Chondrocyte (in vitro differentiated cells): ENCODE measurements around the gene USP4. TPM values are rescaled to one million over a fixed set of nuclear protein-coding genes. Genes with fewer than 3 reads are reported as not detected.
"Not testable (repeated sequence)": the region's sequence is repeated elsewhere in the genome, so short reads cannot be mapped to it uniquely, and the experiment has no call there.

Experiments used
- DNase-seq: peaks from one replicate; pipeline ENCODE4 v3.0.0; 2021; ENCODE audit warnings: mixed read lengths, low spot score
- H3K27ac Mint-ChIP-seq: one replicate; pipeline ENCODE4 v1.8.0; 2021; ENCODE audit warnings: mild to moderate bottlenecking, moderate library complexity, mixed read lengths; ENCODE audit not compliant: unreplicated experiment
- H3K27me3 Mint-ChIP-seq: 2 replicates; pipeline ENCODE4 v1.8.0; 2021; ENCODE audit warnings: low read depth, mixed read lengths
- H3K36me3 Mint-ChIP-seq: 2 replicates; pipeline ENCODE4 v1.8.0; 2021; ENCODE audit warnings: low read depth, mixed read lengths
- H3K4me1 Mint-ChIP-seq: 2 replicates; pipeline ENCODE4 v1.8.0; 2021; ENCODE audit warnings: low read depth, mild to moderate bottlenecking, mixed read lengths
- H3K4me3 Mint-ChIP-seq: one replicate; pipeline ENCODE4 v1.8.0; 2021; ENCODE audit warnings: mild to moderate bottlenecking, moderate library complexity, mixed read lengths; ENCODE audit not compliant: unreplicated experiment
- H3K9me3 Mint-ChIP-seq: 2 replicates; pipeline ENCODE4 v1.8.0; 2021; ENCODE audit warnings: low read depth, mixed read lengths
- CTCF ChIP-seq: fragments of 200-600 bp; sonication (generic); IDR thresholded peaks from 2 replicates; pipeline ENCODE4 v1.5.0; 2021; ENCODE audit warnings: antibody characterized with exemption, mild to moderate bottlenecking, moderate library complexity
- total RNA-seq: library from RNA; stranded (reverse); gene quantifications from 3 replicates; pipeline ENCODE4 v1.2.1, GENCODE V29; 2021

USP4 gene
- total RNA-seq, 1 donor from 2014 or later = 31.9 TPM

- H3K9me3 Mint-ChIP-seq = no peaks in the 10 kb centered on the region
- no peak overlapping the region for H3K4me3 Mint-ChIP-seq
- peaks cover 21% of the 10 kb centered on the region for H3K36me3 Mint-ChIP-seq
- no peak for DNase-seq
- H3K27me3 Mint-ChIP-seq = no peaks in the 10 kb centered on the region
- peak overlapping the region; percentile 22 for H3K27ac Mint-ChIP-seq
- TF ChIP-seq CTCF = no peak
- peaks cover 5% of the 10 kb centered on the region for H3K4me1 Mint-ChIP-seq
These were observed 6.8 kb downstream of the USP4 start for GRCh38 chr3:49333091-49333490.

- Mint-ChIP-seq H3K36me3 (peaks cover 34% of the 10 kb centered on the region), H3K4me1 (peaks cover 3% of the 10 kb centered on the region), H3K27ac (no peak overlapping the region), H3K9me3 (no peaks in the 10 kb centered on the region), H3K4me3 (no peak overlapping the region), H3K27me3 (no peaks in the 10 kb centered on the region)
- no peak for DNase-seq
- no peak for TF ChIP-seq CTCF
These were observed 10.7 kb downstream of the USP4 start for GRCh38 chr3:49329186-49329585.

DNA sequence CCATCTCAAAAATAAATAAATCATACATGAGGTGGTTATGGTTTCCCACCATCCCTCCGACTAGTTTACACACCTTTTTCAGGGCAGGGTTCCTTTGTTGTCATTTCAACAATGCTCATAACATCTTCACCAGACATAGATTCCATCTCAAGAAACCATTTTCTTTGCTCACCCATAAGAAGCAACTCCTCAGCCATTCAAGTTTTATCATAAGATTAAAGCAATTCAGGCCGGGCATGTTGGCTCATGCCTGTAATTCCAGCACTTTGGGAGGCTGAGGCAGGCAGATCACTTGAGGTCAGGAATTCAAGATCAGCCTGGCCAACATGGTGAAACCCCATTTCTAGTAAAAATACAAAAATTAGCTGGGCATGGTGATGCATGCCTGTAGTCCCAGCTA, 11.5 kb downstream of the USP4 start:
- not testable (repeated sequence) for H3K27me3 Mint-ChIP-seq, DNase-seq, H3K4me1 Mint-ChIP-seq, H3K4me3 Mint-ChIP-seq, H3K27ac Mint-ChIP-seq, H3K9me3 Mint-ChIP-seq
- H3K36me3 Mint-ChIP-seq = peaks cover 33% of the 10 kb centered on the region

DNA sequence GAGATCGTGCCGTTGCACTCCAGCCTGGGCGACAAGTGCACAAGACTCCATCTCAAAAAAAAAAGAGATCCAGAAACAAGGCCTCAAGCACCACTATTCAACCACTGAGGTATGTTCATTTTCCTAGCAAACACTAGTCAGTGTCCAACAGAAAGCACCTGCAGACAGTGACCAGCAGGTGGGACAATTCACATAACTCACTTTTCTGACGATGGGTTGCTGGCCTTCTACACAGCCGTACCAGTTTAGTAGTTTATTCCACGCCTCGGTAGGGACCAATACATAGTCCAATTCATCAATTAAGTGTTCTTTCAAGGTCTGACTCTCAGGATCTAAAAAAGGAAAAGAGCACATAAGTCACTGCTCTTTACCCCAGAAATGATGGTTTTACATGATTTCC, 12.4 kb downstream of the USP4 start:
- Mint-ChIP-seq H3K4me1 (peaks cover 3% of the 10 kb centered on the region), H3K4me3 (no peak overlapping the region), H3K36me3 (peaks cover 32% of the 10 kb centered on the region), H3K27me3 (no peaks in the 10 kb centered on the region), H3K9me3 (no peaks in the 10 kb centered on the region), H3K27ac (no peak overlapping the region)
- no peak for DNase-seq
- peak; percentile 61 for TF ChIP-seq CTCF

DNA sequence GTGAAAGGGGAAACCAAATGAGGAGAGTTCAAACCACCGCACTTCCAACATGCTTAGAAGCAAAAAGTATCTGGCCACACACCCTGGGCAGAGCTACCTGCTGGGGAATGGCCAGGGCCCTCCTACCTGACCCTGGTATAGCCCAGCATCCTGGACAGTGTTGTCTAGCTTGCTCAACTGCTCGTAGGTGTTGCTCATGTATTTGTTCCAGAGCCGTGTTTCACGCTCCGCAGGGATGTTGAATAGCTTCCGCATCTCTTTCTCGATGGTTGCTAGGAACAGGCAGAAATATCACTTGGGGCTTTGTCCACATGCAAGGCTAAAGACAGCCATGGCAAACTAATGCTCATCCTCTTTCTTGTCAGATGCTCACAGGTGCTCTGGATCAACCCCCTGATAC, 15.1 kb downstream of the USP4 start:
- no peak overlapping the region for H3K4me3 Mint-ChIP-seq
- no peaks in the 10 kb centered on the region for H3K27me3 Mint-ChIP-seq
- peaks cover 40% of the 10 kb centered on the region for H3K36me3 Mint-ChIP-seq
- no peak for TF ChIP-seq CTCF
- no peak overlapping the region for H3K27ac Mint-ChIP-seq
- H3K4me1 Mint-ChIP-seq = peaks cover 6% of the 10 kb centered on the region
- H3K9me3 Mint-ChIP-seq = no peaks in the 10 kb centered on the region
- DNase-seq = no peak

- Mint-ChIP-seq H3K27ac (no peak overlapping the region), H3K4me1 (peaks cover 20% of the 10 kb centered on the region), H3K36me3 (peaks cover 25% of the 10 kb centered on the region), H3K4me3 (no peak overlapping the region), H3K27me3 (no peaks in the 10 kb centered on the region), H3K9me3 (no peaks in the 10 kb centered on the region)
- no peak for TF ChIP-seq CTCF
- DNase-seq = no peak
These were observed 23.0 kb downstream of the USP4 start for GRCh38 chr3:49316696-49317457.
